ENCODE results near the gene MXD3. TPM values are rescaled to one million over a fixed set of nuclear protein-coding genes. Genes with fewer than 3 reads are reported as not detected.
"Not testable (repeated sequence)": the region's sequence is repeated elsewhere in the genome, so short reads cannot be mapped to it uniquely, and the experiment has no call there.

MXD3 gene
- total RNA-seq, 5 donors from 2014 or later (not counting 1 experiment from before 2014, with no cell fraction given), result 9.3 to 15.2 (median 12.4) TPM

DNA sequence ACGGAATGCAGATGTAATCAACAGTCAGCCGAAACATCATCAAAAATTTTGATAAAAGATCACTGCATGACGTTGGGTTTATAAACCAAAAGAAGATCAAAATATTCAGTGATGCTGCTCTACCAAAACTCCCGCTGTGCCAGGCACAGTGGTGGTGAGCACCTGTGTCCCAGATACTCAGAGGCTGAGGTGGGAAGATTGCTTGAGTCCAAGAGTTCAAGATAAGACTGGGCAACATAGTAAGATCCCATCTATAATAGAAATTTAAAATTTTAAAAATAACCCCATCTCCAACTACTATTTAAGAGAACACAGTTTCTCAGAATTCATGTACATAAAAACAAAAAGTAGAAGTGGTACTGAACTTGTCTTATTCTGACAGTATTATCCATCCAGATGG, 36.0 kb upstream of the MXD3 start:
- Histone ChIP-seq H3K9me3 (no peaks in the 10 kb centered on the region), H3K36me3 (ENCODE audit: control insufficient read depth in 2 of 2, extremely low read depth in 1 of 2, insufficient read depth in 1 of 2, low read length in 1 of 2) (peaks cover 5 to 44% of the 10 kb centered on the region in 2 donors), H3K27ac (ENCODE audit: low read length) (no peak overlapping the region), H3K4me3 (ENCODE audit: control insufficient read depth in 1 of 2, extremely low read depth in 1 of 2, low read length in 1 of 2) (no peak overlapping the region), H3K27me3 (replicated peaks in 1 of 2; ENCODE audit: control insufficient read depth in 2 of 2, extremely low read depth in 1 of 2, insufficient read depth in 2 of 2, low read length in 1 of 2) (no peaks in the 10 kb centered on the region), H3K4me1 (ENCODE audit: control insufficient read depth in 1 of 2, extremely low read depth in 1 of 2, insufficient read depth in 2 of 2, low read length in 2 of 2) (peaks cover 18 to 49% of the 10 kb centered on the region in 2 experiments)
- ChIA-PET POLR2A (interaction anchor here in 1 of 2 donors (0.8 kb wide), 1 partner anchor 9 kb away, joined by 4 read pairs; no protein-coding TSS in a partner anchor), CTCF (no interaction called here)
- 80% methylated on average over 1 of the region's 4 CpGs for WGBS (ENCODE audit: insufficient coverage)
- no peak for ATAC-seq (replicated peaks in 1 of 4)
- Mint-ChIP-seq H3K27ac (no peak overlapping the region), H3K4me3 (no peak overlapping the region), H3K4me1 (peaks cover 50 to 59% (median 58%) of the 10 kb centered on the region in 3 donors), H3K36me3 (peaks cover 25% of the 10 kb centered on the region), H3K27me3 (no peaks in the 10 kb centered on the region), H3K9me3 (no peaks in the 10 kb centered on the region)
- no peak for DNase-seq

DNA sequence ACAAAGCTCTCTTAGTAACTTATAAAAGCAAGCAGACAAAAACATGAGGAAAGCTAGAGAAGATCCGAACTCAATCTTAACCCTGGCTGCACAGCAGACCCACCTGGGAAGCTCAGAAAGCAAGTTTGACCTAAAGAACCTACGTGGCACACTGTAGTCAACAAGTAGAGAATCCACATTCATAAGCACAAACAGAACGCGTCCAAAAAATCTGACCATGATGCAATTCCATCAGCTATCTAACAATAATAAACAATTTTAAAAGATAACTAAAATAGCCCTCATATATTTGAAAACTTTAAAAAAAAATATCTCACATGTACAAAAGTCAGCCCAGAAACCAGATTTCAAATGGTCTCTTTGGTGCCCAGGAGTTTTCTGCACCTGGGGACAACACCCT, 35.1 kb upstream of the MXD3 start:
- no peak for ATAC-seq (replicated peaks in 1 of 4)
- CTCF ChIA-PET, result interaction anchor here (0.6 to 0.7 kb wide), 3 partner anchors 34 to 267 kb away, joined by 3 to 4 read pairs (median 4); no protein-coding TSS in a partner anchor
- H3K4me1 Mint-ChIP-seq, result peaks cover 46 to 55% (median 55%) of the 10 kb centered on the region in 3 donors
- Histone ChIP-seq H3K4me1 (ENCODE audit: control insufficient read depth in 1 of 2, extremely low read depth in 1 of 2, insufficient read depth in 2 of 2, low read length in 2 of 2) (peaks cover 18 to 43% of the 10 kb centered on the region in 2 experiments), H3K4me3 (ENCODE audit: control insufficient read depth in 1 of 2, extremely low read depth in 1 of 2, low read length in 1 of 2) (no peak overlapping the region), H3K36me3 (ENCODE audit: control insufficient read depth in 2 of 2, extremely low read depth in 1 of 2, insufficient read depth in 1 of 2, low read length in 1 of 2) (peaks cover 5 to 48% of the 10 kb centered on the region in 2 donors), H3K27ac (ENCODE audit: low read length) (no peak overlapping the region), H3K27me3 (replicated peaks in 1 of 2; ENCODE audit: control insufficient read depth in 2 of 2, extremely low read depth in 1 of 2, insufficient read depth in 2 of 2, low read length in 1 of 2) (no peaks in the 10 kb centered on the region), H3K9me3 (no peaks in the 10 kb centered on the region)
- H3K9me3 Mint-ChIP-seq, result no peaks in the 10 kb centered on the region
- H3K27me3 Mint-ChIP-seq, result no peaks in the 10 kb centered on the region
- no peak overlapping the region for H3K4me3 Mint-ChIP-seq
- 100% methylated on average over 3 of the region's 4 CpGs for WGBS (ENCODE audit: insufficient coverage)
- no peak overlapping the region for H3K27ac Mint-ChIP-seq
- POLR2A ChIA-PET, result interaction anchor here in 1 of 2 donors (0.8 kb wide), 1 partner anchor 10 kb away, joined by 4 read pairs; no protein-coding TSS in a partner anchor
- H3K36me3 Mint-ChIP-seq, result peaks cover 26% of the 10 kb centered on the region
- no peak for DNase-seq

DNA sequence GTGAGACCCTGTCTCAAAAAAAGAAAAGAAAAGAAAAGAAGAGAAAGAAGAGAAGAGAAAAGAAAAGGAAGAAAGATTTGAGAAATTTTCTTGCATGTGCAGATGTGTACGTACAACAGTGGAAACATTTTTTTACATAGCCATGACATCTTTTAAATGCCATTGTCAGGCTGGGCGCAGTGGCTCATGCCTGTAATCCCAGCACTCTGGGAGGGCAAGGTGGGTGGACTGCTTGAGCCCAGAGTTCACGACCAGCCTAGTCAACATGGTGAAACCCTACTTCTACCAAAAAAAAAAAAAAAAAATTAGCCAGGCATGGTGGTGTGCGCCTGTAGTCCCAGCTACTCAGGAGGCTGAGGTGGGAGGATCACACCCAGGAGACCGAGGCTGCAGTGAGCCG, 33.2 kb upstream of the MXD3 start:
- DNase-seq (no peak), ATAC-seq (replicated peaks in 1 of 4) (no peak)
- H3K9me3 ChIP-seq, result no peaks in the 10 kb centered on the region
- WGBS (ENCODE audit: insufficient coverage), result no CpG with 5 or more reads among the region's 6 CpGs
- H3K4me3 ChIP-seq (ENCODE audit: control insufficient read depth in 1 of 2, extremely low read depth in 1 of 2, low read length in 1 of 2), result no peak overlapping the region
- H3K4me3 Mint-ChIP-seq, result no peak overlapping the region
- peaks cover 34% of the 10 kb centered on the region for H3K36me3 Mint-ChIP-seq
- no peak overlapping the region for H3K27ac ChIP-seq (ENCODE audit: low read length)
- H3K4me1 ChIP-seq (ENCODE audit: control insufficient read depth in 1 of 2, extremely low read depth in 1 of 2, insufficient read depth in 2 of 2, low read length in 2 of 2), result peaks cover 4 to 28% of the 10 kb centered on the region in 2 experiments
- peaks cover 4 to 51% of the 10 kb centered on the region in 2 donors for H3K36me3 ChIP-seq (ENCODE audit: control insufficient read depth in 2 of 2, extremely low read depth in 1 of 2, insufficient read depth in 1 of 2, low read length in 1 of 2)
- CTCF ChIA-PET, result interaction anchor here in 1 of 2 donors (0.6 kb wide), 1 partner anchor 189 kb away, joined by 3 read pairs; no protein-coding TSS in a partner anchor
- no peak overlapping the region for H3K27ac Mint-ChIP-seq
- peaks cover 0 to 2% (median 0%) of the 10 kb centered on the region in 3 donors for H3K9me3 Mint-ChIP-seq
- H3K4me1 Mint-ChIP-seq, result peaks cover 33 to 48% (median 45%) of the 10 kb centered on the region in 3 donors
- POLR2A ChIA-PET, result no interaction called here
- H3K27me3 Mint-ChIP-seq, result no peaks in the 10 kb centered on the region
- H3K27me3 ChIP-seq (replicated peaks in 1 of 2; ENCODE audit: control insufficient read depth in 2 of 2, extremely low read depth in 1 of 2, insufficient read depth in 2 of 2, low read length in 1 of 2), result no peaks in the 10 kb centered on the region

DNA sequence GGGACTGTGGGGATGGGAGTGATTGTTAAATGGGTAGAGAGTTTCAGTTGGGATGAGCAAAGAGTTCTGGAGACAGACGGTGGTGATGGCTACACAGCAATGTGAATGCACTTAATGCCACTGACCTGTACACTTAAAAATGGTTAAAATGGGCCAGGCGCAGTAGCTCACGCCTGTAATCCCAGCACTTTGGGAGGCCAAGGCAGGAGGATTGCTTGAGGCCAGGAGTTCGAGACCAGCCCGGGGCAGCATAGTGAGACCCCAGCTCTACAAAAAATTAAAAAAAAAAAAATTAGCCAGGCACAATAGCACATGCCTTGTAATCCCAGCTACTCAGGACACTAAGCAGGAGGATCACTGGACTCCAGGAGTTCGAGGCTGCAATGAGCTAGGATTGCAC, 32.1 kb upstream of the MXD3 start:
- H3K27me3 ChIP-seq (replicated peaks in 1 of 2; ENCODE audit: control insufficient read depth in 2 of 2, extremely low read depth in 1 of 2, insufficient read depth in 2 of 2, low read length in 1 of 2), result no peaks in the 10 kb centered on the region
- no peaks in the 10 kb centered on the region for H3K9me3 ChIP-seq
- ChIA-PET POLR2A (no interaction called here), CTCF (interaction anchor here in 1 of 2 donors (0.6 to 0.7 kb wide), 2 partner anchors 18 to 40 kb away, joined by 3 to 7 read pairs; partner anchors contain the start of genes PRELID1 and RAB24)
- Mint-ChIP-seq H3K4me3 (no peak overlapping the region), H3K27ac (no peak overlapping the region), H3K9me3 (peaks cover 0 to 7% (median 0%) of the 10 kb centered on the region in 3 donors), H3K36me3 (peaks cover 32% of the 10 kb centered on the region), H3K4me1 (peaks cover 29 to 47% (median 45%) of the 10 kb centered on the region in 3 donors), H3K27me3 (no peaks in the 10 kb centered on the region)
- peaks cover 2 to 25% of the 10 kb centered on the region in 2 experiments for H3K4me1 ChIP-seq (ENCODE audit: control insufficient read depth in 1 of 2, extremely low read depth in 1 of 2, insufficient read depth in 2 of 2, low read length in 2 of 2)
- ATAC-seq (replicated peaks in 1 of 4), result no peak
- DNase-seq, result no peak
- H3K27ac ChIP-seq (ENCODE audit: low read length), result no peak overlapping the region
- H3K36me3 ChIP-seq (ENCODE audit: control insufficient read depth in 2 of 2, extremely low read depth in 1 of 2, insufficient read depth in 1 of 2, low read length in 1 of 2), result peaks cover 5 to 50% of the 10 kb centered on the region in 2 donors
- H3K4me3 ChIP-seq (ENCODE audit: control insufficient read depth in 1 of 2, extremely low read depth in 1 of 2, low read length in 1 of 2), result no peak overlapping the region
- WGBS (ENCODE audit: insufficient coverage), result 94% methylated on average over 3 of the region's 6 CpGs

DNA sequence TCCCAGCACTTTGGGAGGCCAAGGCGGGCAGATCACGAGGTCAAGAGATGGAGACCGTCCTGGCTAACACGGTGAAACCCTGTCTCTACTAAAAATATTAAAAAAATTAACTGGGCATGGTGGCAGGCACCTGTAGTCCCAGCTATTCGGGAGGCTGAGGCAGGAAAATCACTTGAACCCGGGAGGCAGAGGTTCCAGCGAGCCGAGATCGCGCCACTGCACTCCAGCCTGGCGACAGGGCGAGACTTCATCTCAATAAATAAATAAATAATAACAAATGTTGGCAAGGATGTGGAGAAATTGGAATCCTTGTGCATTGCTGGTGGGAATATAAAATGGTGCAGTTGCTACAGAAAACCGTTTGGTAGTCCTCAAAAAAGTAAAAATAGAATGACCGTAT, 31.3 kb upstream of the MXD3 start:
- H3K9me3 ChIP-seq; H3K27ac Mint-ChIP-seq; H3K27me3 ChIP-seq (replicated peaks in 1 of 2; ENCODE audit: control insufficient read depth in 2 of 2, extremely low read depth in 1 of 2, insufficient read depth in 2 of 2, low read length in 1 of 2); H3K27me3 Mint-ChIP-seq; CTCF ChIA-PET; ATAC-seq (replicated peaks in 1 of 4); H3K27ac ChIP-seq (ENCODE audit: low read length); POLR2A ChIA-PET; H3K9me3 Mint-ChIP-seq; H3K4me3 ChIP-seq (ENCODE audit: control insufficient read depth in 1 of 2, extremely low read depth in 1 of 2, low read length in 1 of 2); H3K4me3 Mint-ChIP-seq; DNase-seq: not testable (repeated sequence)
- Mint-ChIP-seq H3K4me1 (peaks cover 29 to 46% (median 44%) of the 10 kb centered on the region in 3 donors), H3K36me3 (peaks cover 32% of the 10 kb centered on the region)
- peaks cover 8 to 56% of the 10 kb centered on the region in 2 donors for H3K36me3 ChIP-seq (ENCODE audit: control insufficient read depth in 2 of 2, extremely low read depth in 1 of 2, insufficient read depth in 1 of 2, low read length in 1 of 2)
- H3K4me1 ChIP-seq (ENCODE audit: control insufficient read depth in 1 of 2, extremely low read depth in 1 of 2, insufficient read depth in 2 of 2, low read length in 2 of 2), result peaks cover 2 to 26% of the 10 kb centered on the region in 2 experiments
- WGBS (ENCODE audit: insufficient coverage), result 100% methylated on average over 6 of the region's 14 CpGs

DNA sequence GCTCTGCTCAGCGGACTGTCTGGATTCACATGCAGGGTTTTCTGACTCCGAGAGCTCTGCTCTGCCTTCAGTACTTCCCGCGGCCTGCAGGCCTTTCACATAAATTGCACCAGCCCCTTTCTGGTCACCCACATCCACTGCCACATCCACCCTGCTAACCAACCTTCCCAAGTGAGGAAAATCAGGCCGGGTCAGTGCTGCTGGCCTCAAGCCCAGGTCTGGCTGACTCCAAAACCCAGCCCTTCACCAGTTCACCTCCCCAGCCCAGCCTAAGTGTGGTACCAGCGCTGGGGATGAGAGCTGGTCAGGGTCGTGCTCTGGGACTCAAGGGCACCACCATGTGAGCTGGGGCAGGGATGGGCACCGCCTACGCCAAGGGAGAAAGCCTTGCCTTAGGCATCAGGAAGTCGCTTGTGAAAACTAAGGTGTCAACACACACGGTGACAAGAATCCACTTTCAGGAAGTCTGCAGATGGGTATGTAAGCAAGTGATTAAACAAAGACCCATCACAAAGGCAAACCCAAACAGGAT, 27.5 kb upstream of the MXD3 start:
- Histone ChIP-seq H3K36me3 (ENCODE audit: control insufficient read depth in 2 of 2, extremely low read depth in 1 of 2, insufficient read depth in 1 of 2, low read length in 1 of 2) (peaks cover 24 to 72% of the 10 kb centered on the region in 2 donors), H3K27ac (ENCODE audit: low read length) (peak overlapping the region; percentile 21), H3K4me3 (ENCODE audit: control insufficient read depth in 1 of 2, extremely low read depth in 1 of 2, low read length in 1 of 2) (no peak overlapping the region), H3K27me3 (replicated peaks in 1 of 2; ENCODE audit: control insufficient read depth in 2 of 2, extremely low read depth in 1 of 2, insufficient read depth in 2 of 2, low read length in 1 of 2) (no peaks in the 10 kb centered on the region), H3K4me1 (ENCODE audit: control insufficient read depth in 1 of 2, extremely low read depth in 1 of 2, insufficient read depth in 2 of 2, low read length in 2 of 2) (peaks cover 0 to 15% of the 10 kb centered on the region in 2 experiments), H3K9me3 (no peaks in the 10 kb centered on the region)
- Mint-ChIP-seq H3K4me3 (no peak overlapping the region), H3K9me3 (peaks cover 0 to 7% (median 0%) of the 10 kb centered on the region in 3 donors), H3K4me1 (peaks cover 17 to 25% (median 23%) of the 10 kb centered on the region in 3 donors), H3K27ac (peak overlapping the region in 1 of 2 donors; percentile 63), H3K27me3 (no peaks in the 10 kb centered on the region), H3K36me3 (peaks cover 46% of the 10 kb centered on the region)
- ATAC-seq (replicated peaks in 1 of 4) (no peak), DNase-seq (peak in 1 of 35 experiments; percentile 17)
- ChIA-PET CTCF (interaction anchor here in 1 of 2 donors (0.6 kb wide), 1 partner anchor 159 kb away, joined by 3 read pairs; no protein-coding TSS in a partner anchor), POLR2A (no interaction called here)
- 77% methylated on average over 9 of the region's 11 CpGs for WGBS (ENCODE audit: insufficient coverage)
